ENCODE data around the gene ZFAND2B. TPM values are rescaled to one million over a fixed set of nuclear protein-coding genes. Genes with fewer than 3 reads are reported as not detected.

The ZFAND2B gene
- total and polyA plus RNA-seq, 8 donors = 26.3 to 41.8 (median 36.0) TPM

DNA sequence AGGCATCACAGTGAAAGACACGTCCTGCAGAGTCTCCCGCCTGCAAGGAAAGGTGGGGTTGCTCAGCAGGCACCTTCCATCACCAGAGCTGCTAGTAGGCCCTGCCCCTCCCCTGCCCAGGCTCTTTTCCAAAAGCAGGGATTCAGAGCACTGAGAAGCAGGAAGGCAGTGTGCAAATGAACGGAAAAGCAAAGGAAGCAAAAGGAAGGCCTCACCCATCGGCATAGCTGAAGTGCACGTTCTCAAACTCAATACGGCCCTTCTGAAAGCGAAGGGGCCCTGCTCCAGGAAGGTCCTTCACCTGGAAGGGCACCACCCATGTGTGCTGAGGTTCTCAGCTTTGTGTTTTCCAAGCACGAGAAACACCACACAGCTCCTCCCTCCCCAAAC, 6.4 kb downstream of the ZFAND2B start:
- intact Hi-C loops (cut with DNase I) = no loop called here
- TF ChIP-seq, protein P1, sequence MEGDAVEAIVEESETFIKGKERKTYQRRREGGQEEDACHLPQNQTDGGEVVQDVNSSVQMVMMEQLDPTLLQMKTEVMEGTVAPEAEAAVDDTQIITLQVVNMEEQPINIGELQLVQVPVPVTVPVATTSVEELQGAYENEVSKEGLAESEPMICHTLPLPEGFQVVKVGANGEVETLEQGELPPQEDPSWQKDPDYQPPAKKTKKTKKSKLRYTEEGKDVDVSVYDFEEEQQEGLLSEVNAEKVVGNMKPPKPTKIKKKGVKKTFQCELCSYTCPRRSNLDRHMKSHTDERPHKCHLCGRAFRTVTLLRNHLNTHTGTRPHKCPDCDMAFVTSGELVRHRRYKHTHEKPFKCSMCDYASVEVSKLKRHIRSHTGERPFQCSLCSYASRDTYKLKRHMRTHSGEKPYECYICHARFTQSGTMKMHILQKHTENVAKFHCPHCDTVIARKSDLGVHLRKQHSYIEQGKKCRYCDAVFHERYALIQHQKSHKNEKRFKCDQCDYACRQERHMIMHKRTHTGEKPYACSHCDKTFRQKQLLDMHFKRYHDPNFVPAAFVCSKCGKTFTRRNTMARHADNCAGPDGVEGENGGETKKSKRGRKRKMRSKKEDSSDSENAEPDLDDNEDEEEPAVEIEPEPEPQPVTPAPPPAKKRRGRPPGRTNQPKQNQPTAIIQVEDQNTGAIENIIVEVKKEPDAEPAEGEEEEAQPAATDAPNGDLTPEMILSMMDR (IDR thresholded peaks at IDR 0.05) = no peak
- H3K4me3 ChIP-seq = no peak overlapping the region
- DNase-seq = no peak
- H3K27ac ChIP-seq = no peak overlapping the region
- no peak for ATAC-seq
- H3K4me1 ChIP-seq = peaks cover 3 to 38% of the 10 kb centered on the region in 2 donors
- H3K36me3 ChIP-seq = peaks cover 0 to 77% of the 10 kb centered on the region in 2 donors
- no peaks in the 10 kb centered on the region for H3K27me3 ChIP-seq
- no peaks in the 10 kb centered on the region for H3K9me3 ChIP-seq

DNA sequence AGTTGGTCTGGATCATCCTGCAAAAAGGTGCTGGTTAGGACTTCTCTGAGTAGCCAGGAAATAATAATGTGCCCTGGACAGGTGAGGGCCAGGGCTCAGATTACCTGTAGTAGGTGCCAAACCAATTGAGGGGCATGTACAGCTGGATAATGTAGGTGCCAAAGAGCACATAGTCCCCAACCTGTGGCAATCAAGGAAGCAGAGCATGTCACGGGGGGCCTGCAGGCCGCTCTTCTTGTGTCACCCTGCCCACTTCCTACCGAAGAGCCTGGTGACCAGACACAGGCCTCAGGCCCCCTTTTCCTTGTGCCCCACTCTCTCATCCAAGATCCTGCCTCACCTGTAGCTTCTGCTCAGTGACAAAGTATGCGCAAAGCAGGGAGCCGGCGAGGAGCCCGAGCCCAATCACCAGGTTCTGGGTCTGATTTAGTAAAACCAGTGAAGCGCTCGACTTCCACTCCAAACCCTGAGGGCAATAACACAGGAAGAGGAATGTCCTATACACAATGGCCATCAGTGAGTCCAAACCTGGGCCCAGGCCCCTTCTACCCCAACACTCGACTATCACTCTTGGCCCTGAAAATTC, 7.0 kb downstream of the ZFAND2B start:
- DNase-seq = no peak
- no peak overlapping the region for H3K4me3 ChIP-seq
- TF ChIP-seq, protein P1 (IDR thresholded peaks at IDR 0.05) = no peak
- peaks cover 0 to 72% of the 10 kb centered on the region in 2 donors for H3K36me3 ChIP-seq
- no peak overlapping the region for H3K27ac ChIP-seq
- H3K9me3 ChIP-seq = no peaks in the 10 kb centered on the region
- ATAC-seq = no peak
- peaks cover 7 to 38% of the 10 kb centered on the region in 2 donors for H3K4me1 ChIP-seq
- intact Hi-C loops (cut with DNase I) = no loop called here
- no peaks in the 10 kb centered on the region for H3K27me3 ChIP-seq

DNA sequence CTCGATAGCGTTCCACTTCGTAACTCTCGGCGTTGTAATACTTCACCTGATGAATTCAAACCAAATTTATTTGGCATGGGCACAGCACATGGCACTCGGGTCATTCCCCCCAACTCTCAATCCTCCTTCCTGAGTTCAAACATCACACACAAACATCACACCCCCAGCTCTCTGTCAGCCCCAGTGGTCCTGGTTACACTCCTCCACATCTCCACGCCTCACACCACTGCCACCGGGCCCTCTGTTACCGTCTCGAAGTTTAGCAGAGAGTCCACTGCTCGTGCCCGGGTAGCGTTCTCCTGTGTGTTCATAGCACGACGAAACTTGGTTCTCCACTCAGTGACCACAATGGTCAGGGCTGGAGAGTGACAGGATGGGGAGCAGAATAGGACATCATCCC, 7.6 kb downstream of the ZFAND2B start:
- H3K4me3 ChIP-seq = no peak overlapping the region

DNA sequence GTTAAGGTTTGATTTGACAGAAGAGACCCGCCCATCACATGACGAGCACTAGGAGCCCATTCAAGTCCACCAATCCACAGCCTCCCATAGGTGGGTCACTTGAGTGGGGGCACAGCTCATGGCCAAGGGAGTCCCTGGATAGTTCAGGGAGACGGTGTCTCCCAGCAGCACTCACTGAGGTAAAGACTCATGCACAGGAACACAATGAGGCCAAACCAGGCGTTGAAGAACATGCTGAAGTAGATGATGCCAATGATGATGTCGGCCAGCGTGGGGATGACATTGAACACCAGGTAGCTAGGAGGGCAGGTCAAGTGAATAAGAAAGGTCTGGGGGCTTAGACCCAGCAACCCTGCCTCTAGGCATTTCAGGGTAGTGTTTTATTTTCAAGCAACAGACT, 8.2 kb downstream of the ZFAND2B start:
- TF ChIP-seq, protein P1 (IDR thresholded peaks at IDR 0.05) = no peak
- Histone ChIP-seq H3K27me3 (no peaks in the 10 kb centered on the region), H3K4me3 (no peak overlapping the region), H3K27ac (no peak overlapping the region), H3K9me3 (no peaks in the 10 kb centered on the region), H3K4me1 (peaks cover 17 to 39% of the 10 kb centered on the region in 2 donors), H3K36me3 (peaks cover 0 to 64% of the 10 kb centered on the region in 2 donors)
- ATAC-seq (no peak), DNase-seq (no peak)
- intact Hi-C loops (cut with DNase I) = no loop called here

More for the DNA sequence above, 7.6 kb downstream of the ZFAND2B start:
- no peak overlapping the region for H3K27ac ChIP-seq
- no peaks in the 10 kb centered on the region for H3K9me3 ChIP-seq
- H3K27me3 ChIP-seq = no peaks in the 10 kb centered on the region
- peaks cover 0 to 66% of the 10 kb centered on the region in 2 donors for H3K36me3 ChIP-seq
- ATAC-seq (no peak), DNase-seq (no peak)
- intact Hi-C loops (cut with DNase I) = no loop called here
- peaks cover 10 to 40% of the 10 kb centered on the region in 2 donors for H3K4me1 ChIP-seq
- TF ChIP-seq, protein P1 (IDR thresholded peaks at IDR 0.05) = no peak

DNA sequence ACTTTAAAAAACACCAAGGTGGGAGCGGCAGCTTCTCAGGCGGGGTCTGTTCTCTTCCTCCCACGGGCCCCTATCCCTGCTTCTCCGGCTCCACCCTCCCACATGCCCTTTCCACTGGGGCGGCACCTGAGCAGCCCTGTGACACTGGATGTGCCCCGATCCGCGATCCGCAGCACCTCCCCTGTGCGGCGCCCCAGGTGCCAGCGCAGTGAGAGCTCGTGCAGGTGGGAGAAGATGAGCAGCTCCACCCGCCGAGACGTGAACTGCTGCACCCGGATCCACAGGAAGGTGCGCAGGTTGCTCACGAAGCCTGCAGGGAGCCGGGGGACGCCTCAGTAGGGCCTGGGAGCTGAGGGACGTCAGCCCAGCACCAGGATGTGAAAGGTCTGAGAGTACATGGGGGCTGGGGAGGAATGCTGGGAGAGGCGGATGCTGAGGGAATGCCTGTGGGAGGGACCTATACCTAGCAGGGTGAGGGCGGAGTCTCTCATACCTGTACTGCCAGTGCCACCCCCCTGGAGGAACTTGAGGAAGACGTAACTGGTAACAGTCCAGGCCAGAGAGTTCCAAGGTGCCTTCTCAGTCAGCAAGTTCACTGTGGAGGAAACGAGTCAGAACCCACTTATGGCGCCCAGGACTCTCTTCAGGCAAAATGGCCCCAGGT, 9.4 kb downstream of the ZFAND2B start:
- TF ChIP-seq, protein P1 (IDR thresholded peaks at IDR 0.05) = no peak
- Histone ChIP-seq H3K27me3 (no peaks in the 10 kb centered on the region), H3K9me3 (no peaks in the 10 kb centered on the region), H3K36me3 (peaks cover 0 to 64% of the 10 kb centered on the region in 2 donors), H3K4me1 (peaks cover 17 to 35% of the 10 kb centered on the region in 2 donors), H3K27ac (no peak overlapping the region), H3K4me3 (no peak overlapping the region)
- DNase-seq (no peak), ATAC-seq (no peak)
- intact Hi-C loops (cut with DNase I) = no loop called here
